DOHH2 (cell line): ENCODE data around the gene C4orf17.
"Not testable (repeated sequence)": the region's sequence is repeated elsewhere in the genome, so short reads cannot be mapped to it uniquely, and the experiment has no call there.

Experiments used
- CTCF ChIP-seq: fragments of 200-600 bp; sonication (generic); IDR thresholded peaks from one replicate; pipeline ENCODE4 v1.5.1; 2014; ENCODE audit warnings: antibody characterized with exemption, mild to moderate bottlenecking, low read depth, low read length; ENCODE audit not compliant: poor library complexity, severe bottlenecking
- EZH2phosphoT487 ChIP-seq: fragments of 200-600 bp; sonication (generic); IDR thresholded peaks from 2 replicates; pipeline ENCODE4 v1.6.1; 2017; ENCODE audit warnings: borderline replicate concordance, mild to moderate bottlenecking, antibody characterized with exemption, low read length, moderate library complexity, mixed read lengths

GRCh38 chr4:99534699-99535098 lies 23.9 kb downstream of the C4orf17 start:
- not testable (repeated sequence) for TF ChIP-seq CTCF, EZH2phosphoT487
